Panc1 (cell line): ENCODE results near the gene WLS. TPM values are rescaled to one million over a fixed set of nuclear protein-coding genes. Genes with fewer than 3 reads are reported as not detected.

ENCODE experiments used
- ATAC-seq: fragments of 200-7000 bp; cut with Tn5 transposase; 2 replicates; pipeline ENCODE4 v1.9.1; 2020; ENCODE audit warnings: mild to moderate bottlenecking, moderate library complexity
- BruUV-seq: library from RNA; stranded (reverse); fragments of 400-500 nt; replicated peaks from 2 replicates; lab custom pipeline; 2021; lab: Mats Ljungman, UMichigan
- CTCF ChIA-PET: fragments of 300-600 bp; sonication (Branson Sonifier 250); formaldehyde crosslinking; loops from one replicate; lab custom pipeline; 2022; ENCODE audit warnings: antibody characterized with exemption; lab: Charles Lee
- POLR2A ChIA-PET: fragments of 300-600 bp; sonication (Branson Sonifier 250); formaldehyde crosslinking; loops from one replicate; lab custom pipeline; 2022; ENCODE audit warnings: antibody characterized with exemption; lab: Charles Lee
- DNase-seq: peaks from one replicate; pipeline ENCODE4 v3.0.0-alpha.2; 2010; ENCODE audit warnings: low read depth, low spot score
- H3K27ac ChIP-seq: 2 replicates; pipeline ENCODE4 v1.5.1; 2011; ENCODE audit warnings: mild to moderate bottlenecking, low read length, inconsistent platforms
- H3K27me3 ChIP-seq: fragments of 200-500 bp; sonication (Bioruptor generic); 2 replicates; pipeline ENCODE4 v1.6.0; 2014; ENCODE audit warnings: low read length, inconsistent platforms; ENCODE audit not compliant: control insufficient read depth, insufficient read depth
- H3K36me3 ChIP-seq: fragments of 200-500 bp; sonication (Bioruptor generic); 2 replicates; pipeline ENCODE4 v1.5.1; 2014; ENCODE audit warnings: inconsistent platforms, mild to moderate bottlenecking, low read length, moderate library complexity; ENCODE audit not compliant: control insufficient read depth, insufficient read depth
- H3K4me1 ChIP-seq: 2 replicates; pipeline ENCODE4 v1.5.1; 2011; ENCODE audit warnings: inconsistent platforms, mild to moderate bottlenecking, low read length, moderate library complexity; ENCODE audit not compliant: control insufficient read depth, insufficient read depth
- H3K4me3 ChIP-seq, 2 experiments: 2 replicates each; pipeline ENCODE4 v1.5.1; 2011 to 2012; ENCODE audit warnings: low read depth in 2 of 2, low read length in 2 of 2, mild to moderate bottlenecking in 2 of 2, inconsistent platforms in 1 of 2, moderate library complexity in 1 of 2
- H3K9me3 ChIP-seq: fragments of 200-500 bp; sonication (Bioruptor generic); 2 replicates; pipeline ENCODE4 v1.5.1; 2014; ENCODE audit warnings: low read depth, mild to moderate bottlenecking, inconsistent platforms, low read length, moderate library complexity; ENCODE audit not compliant: control insufficient read depth, insufficient read depth
- POLR2AphosphoS5 ChIP-seq: IDR thresholded peaks from 2 replicates; pipeline ENCODE4 v1.6.1; 2012; ENCODE audit warnings: mild to moderate bottlenecking, low read depth, low read length, moderate library complexity
- SIN3A ChIP-seq: IDR thresholded peaks from 2 replicates; pipeline ENCODE4 v1.6.1; 2012; ENCODE audit warnings: low read depth, mild to moderate bottlenecking, low read length, moderate library complexity, borderline replicate concordance; ENCODE audit not compliant: insufficient read depth
- TCF7L2 ChIP-seq: IDR thresholded peaks from 2 replicates; pipeline ENCODE4 v1.6.1; 2011; ENCODE audit warnings: mild to moderate bottlenecking, low read depth, low read length, inconsistent platforms
- in situ Hi-C: cut with HindIII; loops from 2 replicates; pipeline ENCODE4 v1.10.0; 2016; ENCODE audit warnings: low sequenced_read_pairs, low pct_unique_long_range_greater_than_20kb
- intact Hi-C: fragments of 100-400 bp; cut with micrococcal nuclease; formaldehyde crosslinking; loops from one replicate; pipeline ENCODE4 v1.10.0; 2022; ENCODE audit not compliant: unreplicated experiment
- total RNA-seq: library from RNA; stranded (reverse); gene quantifications from one replicate; pipeline ENCODE4 v1.2.1, GENCODE V29; 2021; ENCODE audit not compliant: unreplicated experiment
- TF ChIP-seq, protein P1 (sequence below), 2 experiments: IDR thresholded peaks; 2 replicates each; pipeline ENCODE4 v1.6.1; 2011 to 2012; ENCODE audit warnings: low read depth in 2 of 2, control low read depth in 1 of 2, low read length in 1 of 2, mild to moderate bottlenecking in 1 of 2, moderate library complexity in 1 of 2; ENCODE audit not compliant: insufficient read depth in 1 of 2
- TF ChIP-seq, protein P2 (sequence below): fragments of 450-650 bp; IDR thresholded peaks from 2 replicates; pipeline ENCODE4 v1.5.1; 2017; ENCODE audit warnings: mild to moderate bottlenecking

The WLS gene
- total RNA-seq, 1 experiment from 2014 or later = 29.6 TPM

DNA sequence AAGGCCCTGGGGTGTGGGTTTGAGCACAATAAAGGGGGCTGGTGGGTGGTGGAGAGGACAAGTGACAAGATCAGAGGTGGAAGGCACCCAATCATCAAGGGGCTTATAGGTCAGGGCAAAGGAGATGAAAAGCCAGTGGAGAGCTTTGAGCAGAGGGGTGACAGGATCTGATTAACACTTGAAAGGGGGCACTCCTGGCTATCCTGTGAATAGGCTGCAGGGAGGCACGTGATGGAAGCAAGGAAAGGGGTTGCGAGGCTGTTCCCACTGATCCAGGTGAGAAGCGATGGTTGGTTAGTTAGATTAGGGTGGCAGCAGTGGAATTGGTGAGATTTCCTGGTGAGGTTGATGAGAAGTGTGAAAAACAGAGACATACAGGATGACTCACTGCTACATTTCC lies 80.6 kb downstream of the WLS start:
- Histone ChIP-seq H3K36me3 (no peaks in the 10 kb centered on the region), H3K4me1 (no peaks in the 10 kb centered on the region), H3K27ac (no peak overlapping the region), H3K9me3 (no peaks in the 10 kb centered on the region), H3K27me3 (no peaks in the 10 kb centered on the region), H3K4me3 (no peak overlapping the region)
- ChIA-PET CTCF (interaction anchor here (1.0 kb wide), 1 partner anchor 170 kb away, joined by 3 read pairs; no protein-coding TSS in a partner anchor), POLR2A (no interaction called here)
- ATAC-seq (no peak), DNase-seq (no peak)
- intact Hi-C loops (no loop called here), in situ Hi-C loops (no loop called here)
- TF ChIP-seq TCF7L2 (no peak), POLR2AphosphoS5 (no peak), SIN3A (no peak)
- TF ChIP-seq, protein P1, sequence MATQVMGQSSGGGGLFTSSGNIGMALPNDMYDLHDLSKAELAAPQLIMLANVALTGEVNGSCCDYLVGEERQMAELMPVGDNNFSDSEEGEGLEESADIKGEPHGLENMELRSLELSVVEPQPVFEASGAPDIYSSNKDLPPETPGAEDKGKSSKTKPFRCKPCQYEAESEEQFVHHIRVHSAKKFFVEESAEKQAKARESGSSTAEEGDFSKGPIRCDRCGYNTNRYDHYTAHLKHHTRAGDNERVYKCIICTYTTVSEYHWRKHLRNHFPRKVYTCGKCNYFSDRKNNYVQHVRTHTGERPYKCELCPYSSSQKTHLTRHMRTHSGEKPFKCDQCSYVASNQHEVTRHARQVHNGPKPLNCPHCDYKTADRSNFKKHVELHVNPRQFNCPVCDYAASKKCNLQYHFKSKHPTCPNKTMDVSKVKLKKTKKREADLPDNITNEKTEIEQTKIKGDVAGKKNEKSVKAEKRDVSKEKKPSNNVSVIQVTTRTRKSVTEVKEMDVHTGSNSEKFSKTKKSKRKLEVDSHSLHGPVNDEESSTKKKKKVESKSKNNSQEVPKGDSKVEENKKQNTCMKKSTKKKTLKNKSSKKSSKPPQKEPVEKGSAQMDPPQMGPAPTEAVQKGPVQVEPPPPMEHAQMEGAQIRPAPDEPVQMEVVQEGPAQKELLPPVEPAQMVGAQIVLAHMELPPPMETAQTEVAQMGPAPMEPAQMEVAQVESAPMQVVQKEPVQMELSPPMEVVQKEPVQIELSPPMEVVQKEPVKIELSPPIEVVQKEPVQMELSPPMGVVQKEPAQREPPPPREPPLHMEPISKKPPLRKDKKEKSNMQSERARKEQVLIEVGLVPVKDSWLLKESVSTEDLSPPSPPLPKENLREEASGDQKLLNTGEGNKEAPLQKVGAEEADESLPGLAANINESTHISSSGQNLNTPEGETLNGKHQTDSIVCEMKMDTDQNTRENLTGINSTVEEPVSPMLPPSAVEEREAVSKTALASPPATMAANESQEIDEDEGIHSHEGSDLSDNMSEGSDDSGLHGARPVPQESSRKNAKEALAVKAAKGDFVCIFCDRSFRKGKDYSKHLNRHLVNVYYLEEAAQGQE (IDR thresholded peaks at IDR 0.05; ENCODE audit: insufficient read depth in 1 of 2, low read depth in 2 of 2, low read length in 1 of 2) = no peak
- TF ChIP-seq, protein P2, sequence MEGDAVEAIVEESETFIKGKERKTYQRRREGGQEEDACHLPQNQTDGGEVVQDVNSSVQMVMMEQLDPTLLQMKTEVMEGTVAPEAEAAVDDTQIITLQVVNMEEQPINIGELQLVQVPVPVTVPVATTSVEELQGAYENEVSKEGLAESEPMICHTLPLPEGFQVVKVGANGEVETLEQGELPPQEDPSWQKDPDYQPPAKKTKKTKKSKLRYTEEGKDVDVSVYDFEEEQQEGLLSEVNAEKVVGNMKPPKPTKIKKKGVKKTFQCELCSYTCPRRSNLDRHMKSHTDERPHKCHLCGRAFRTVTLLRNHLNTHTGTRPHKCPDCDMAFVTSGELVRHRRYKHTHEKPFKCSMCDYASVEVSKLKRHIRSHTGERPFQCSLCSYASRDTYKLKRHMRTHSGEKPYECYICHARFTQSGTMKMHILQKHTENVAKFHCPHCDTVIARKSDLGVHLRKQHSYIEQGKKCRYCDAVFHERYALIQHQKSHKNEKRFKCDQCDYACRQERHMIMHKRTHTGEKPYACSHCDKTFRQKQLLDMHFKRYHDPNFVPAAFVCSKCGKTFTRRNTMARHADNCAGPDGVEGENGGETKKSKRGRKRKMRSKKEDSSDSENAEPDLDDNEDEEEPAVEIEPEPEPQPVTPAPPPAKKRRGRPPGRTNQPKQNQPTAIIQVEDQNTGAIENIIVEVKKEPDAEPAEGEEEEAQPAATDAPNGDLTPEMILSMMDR = no peak
- no TSS peak for BruUV-seq

GRCh38 chr1:68149907-68150306 lies 82.4 kb downstream of the WLS start:
- no peak for TF ChIP-seq POLR2AphosphoS5
- TF ChIP-seq, protein P1 (IDR thresholded peaks at IDR 0.05; ENCODE audit: insufficient read depth in 1 of 2, low read depth in 2 of 2, low read length in 1 of 2) = no peak
- TF ChIP-seq TCF7L2 = no peak
- TF ChIP-seq, protein P2 = no peak
- TF ChIP-seq SIN3A = no peak
- Histone ChIP-seq H3K27me3 (no peaks in the 10 kb centered on the region), H3K36me3 (no peaks in the 10 kb centered on the region), H3K4me3 (no peak overlapping the region), H3K27ac (no peak overlapping the region), H3K4me1 (no peaks in the 10 kb centered on the region), H3K9me3 (no peaks in the 10 kb centered on the region)
- BruUV-seq = no TSS peak
- no peak for DNase-seq
- ChIA-PET CTCF (no interaction called here), POLR2A (no interaction called here)
- ATAC-seq = no peak
- intact Hi-C loops (no loop called here), in situ Hi-C loops (no loop called here)
